8988T (cell line): Measurements from ENCODE around the gene ATP2A3.
"Not testable (repeated sequence)": the region's sequence is repeated elsewhere in the genome, so short reads cannot be mapped to it uniquely, and the experiment has no call there.

Experiments
- DNase-seq: peaks from one replicate; pipeline ENCODE4 v3.0.0; 2011

ATP2A3 gene

GRCh38 chr17:3952186-3952585 is 12.1 kb downstream of the ATP2A3 start:
- no peak for DNase-seq

GRCh38 chr17:3951420-3951819 is 12.8 kb downstream of the ATP2A3 start:
- no peak for DNase-seq

GRCh38 chr17:3951003-3951402 is 13.2 kb downstream of the ATP2A3 start:
- no peak for DNase-seq

- no peak for DNase-seq
Measured at GRCh38 chr17:3950584-3950983, 13.7 kb downstream of the ATP2A3 start.

- no peak for DNase-seq
Measured at GRCh38 chr17:3949418-3949817, 14.8 kb downstream of the ATP2A3 start.

- DNase-seq = not testable (repeated sequence)
Measured at GRCh38 chr17:3948551-3948950, 15.7 kb downstream of the ATP2A3 start.

GRCh38 chr17:3947318-3947810 is 16.9 kb downstream of the ATP2A3 start:
- DNase-seq = no peak

- no peak for DNase-seq
Measured at GRCh38 chr17:3946711-3947235, 17.5 kb downstream of the ATP2A3 start.

- DNase-seq = peak; percentile 61
Measured at GRCh38 chr17:3944485-3945388, 19.5 kb downstream of the ATP2A3 start.

- DNase-seq = no peak
Measured at GRCh38 chr17:3943240-3943891, 20.9 kb downstream of the ATP2A3 start.

- no peak for DNase-seq
Measured at GRCh38 chr17:3940965-3941698, 23.1 kb downstream of the ATP2A3 start.

- no peak for DNase-seq
Measured at GRCh38 chr17:3937359-3937758, 26.9 kb downstream of the ATP2A3 start.

- DNase-seq = no peak
Measured at GRCh38 chr17:3935825-3936355, 28.3 kb downstream of the ATP2A3 start.

- DNase-seq = peak; percentile 88
Measured at GRCh38 chr17:3935140-3935542, 29.1 kb downstream of the ATP2A3 start.

GRCh38 chr17:3929764-3930163 is 34.5 kb downstream of the ATP2A3 start:
- no peak for DNase-seq

GRCh38 chr17:3929181-3929580 is 35.1 kb downstream of the ATP2A3 start:
- no peak for DNase-seq

- DNase-seq = no peak
Measured at GRCh38 chr17:3928406-3928805, 35.8 kb downstream of the ATP2A3 start.

GRCh38 chr17:3927628-3928340 is 36.5 kb downstream of the ATP2A3 start:
- no peak for DNase-seq

GRCh38 chr17:3926860-3927627 is 37.2 kb downstream of the ATP2A3 start:
- DNase-seq = no peak

- no peak for DNase-seq
Measured at GRCh38 chr17:3925684-3926485, 38.4 kb downstream of the ATP2A3 start.
